Measurements from ENCODE around the gene NTN1. TPM values are rescaled to one million over a fixed set of nuclear protein-coding genes. Genes with fewer than 3 reads are reported as not detected.
"Not testable (repeated sequence)": the region's sequence is repeated elsewhere in the genome, so short reads cannot be mapped to it uniquely, and the experiment has no call there.

Gene NTN1
- total RNA-seq, 1 donor from 2014 or later: under 0.01 TPM

- Histone ChIP-seq H3K27me3 (ENCODE audit: control insufficient read depth, insufficient read depth, low read length) (peaks cover 2% of the 10 kb centered on the region), H3K4me3 (ENCODE audit: low read depth, low read length) (no peak overlapping the region), H3K36me3 (ENCODE audit: control insufficient read depth, insufficient read depth, low read length) (no peaks in the 10 kb centered on the region)
- FAIRE-seq (no peak), DNase-seq (ENCODE audit: low read depth) (no peak)
- no peak for TF ChIP-seq CTCF (IDR thresholded peaks at IDR 0.05; ENCODE audit: insufficient read depth, low read length, severe bottlenecking)
Measured at GRCh38 chr17:9144502-9145249, 123.4 kb downstream of the NTN1 start.

DNA sequence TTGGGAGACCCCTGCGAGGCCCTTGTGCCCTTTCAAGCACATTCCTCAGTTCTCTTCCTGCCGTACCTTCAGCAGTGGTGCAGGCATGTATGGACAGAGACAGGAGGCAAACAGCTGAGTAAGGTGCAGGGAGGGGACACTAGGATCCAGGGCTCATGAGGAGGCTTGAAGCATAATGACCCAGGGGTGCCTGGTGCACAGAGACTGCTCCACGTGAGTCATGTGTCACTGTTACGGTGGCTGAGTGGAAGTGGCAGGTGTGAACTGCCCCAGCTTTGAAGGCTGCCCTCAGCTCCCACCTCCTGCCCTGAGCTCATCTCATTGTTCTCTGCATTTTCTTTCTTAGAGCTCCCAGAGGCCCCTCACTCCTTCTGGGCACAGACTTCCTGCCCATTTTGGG lies 124.8 kb downstream of the NTN1 start:
- DNase-seq (ENCODE audit: low read depth) (peak; percentile 47), FAIRE-seq (no peak)
- Histone ChIP-seq H3K36me3 (ENCODE audit: control insufficient read depth, insufficient read depth, low read length) (no peaks in the 10 kb centered on the region), H3K27me3 (ENCODE audit: control insufficient read depth, insufficient read depth, low read length) (peaks cover 8% of the 10 kb centered on the region), H3K4me3 (ENCODE audit: low read depth, low read length) (no peak overlapping the region)
- TF ChIP-seq CTCF (IDR thresholded peaks at IDR 0.05; ENCODE audit: insufficient read depth, low read length, severe bottlenecking): no peak

DNA sequence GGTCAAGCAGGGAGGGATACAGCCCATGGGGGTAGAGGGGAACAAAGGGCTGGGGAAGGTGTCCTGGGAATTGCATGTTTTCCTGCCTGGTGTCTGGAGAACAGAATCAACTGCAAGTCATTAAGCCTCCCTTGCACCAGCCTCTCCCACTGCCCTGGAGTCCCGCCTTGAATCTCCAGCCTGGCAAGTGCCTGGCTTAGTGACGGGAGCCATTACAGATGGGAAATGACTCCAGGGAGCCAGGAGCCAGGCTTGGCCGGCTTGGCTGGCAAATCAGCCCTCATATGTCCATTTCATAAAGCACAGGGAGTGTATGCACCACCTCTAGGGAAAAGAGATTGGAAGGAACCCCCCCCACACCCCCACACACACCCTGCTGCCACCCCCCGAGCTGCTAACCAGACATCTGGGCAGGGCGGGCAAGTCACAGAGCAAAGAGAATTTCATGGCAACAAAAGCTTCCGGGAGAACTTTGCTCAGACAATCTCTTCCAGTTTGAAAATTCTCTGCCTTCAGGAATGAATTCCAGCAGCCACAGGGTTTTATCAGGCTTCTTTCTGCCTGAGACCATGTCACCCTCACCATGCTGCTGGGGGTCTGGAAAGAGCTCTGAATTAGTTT lies 127.7 kb downstream of the NTN1 start:
- FAIRE-seq (no peak), DNase-seq (ENCODE audit: low read depth) (no peak)
- Histone ChIP-seq H3K27me3 (ENCODE audit: control insufficient read depth, insufficient read depth, low read length) (peaks cover 9% of the 10 kb centered on the region), H3K36me3 (ENCODE audit: control insufficient read depth, insufficient read depth, low read length) (no peaks in the 10 kb centered on the region), H3K4me3 (ENCODE audit: low read depth, low read length) (no peak overlapping the region)
- TF ChIP-seq CTCF (IDR thresholded peaks at IDR 0.05; ENCODE audit: insufficient read depth, low read length, severe bottlenecking): no peak

DNA sequence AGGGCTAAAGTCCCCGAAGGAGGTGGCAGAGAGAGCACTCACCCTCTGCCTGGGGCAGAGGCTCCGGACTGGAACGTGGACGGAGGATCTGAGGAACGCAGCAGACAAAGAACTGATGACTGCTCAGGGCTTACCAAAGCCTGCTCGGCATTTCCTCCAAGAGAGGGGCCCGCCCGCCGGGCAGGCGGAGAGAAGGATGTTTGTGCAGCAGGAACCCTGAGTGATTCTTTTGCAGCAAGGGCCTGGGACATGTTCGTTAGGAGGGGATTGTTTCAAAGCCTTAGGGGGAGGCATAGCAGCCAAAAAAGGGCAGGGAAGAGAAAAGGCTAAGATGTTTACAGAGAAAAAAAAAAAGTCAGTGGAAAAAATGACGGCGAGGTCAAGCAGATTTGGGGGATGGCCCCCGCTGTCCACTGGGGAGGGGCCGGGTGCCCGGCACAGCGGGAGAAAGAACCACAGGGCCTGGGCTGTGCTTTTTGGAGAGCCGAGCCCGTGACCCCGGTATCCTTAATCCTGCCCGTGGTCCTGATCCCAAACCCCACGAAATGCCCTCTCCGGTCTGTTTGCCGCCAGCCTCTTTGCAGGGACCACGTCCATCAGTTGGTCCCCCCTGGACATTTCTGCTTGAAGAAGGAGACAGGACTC lies 129.3 kb downstream of the NTN1 start:
- DNase-seq (ENCODE audit: low read depth) (peak; percentile 18), FAIRE-seq (no peak)
- Histone ChIP-seq H3K27me3 (ENCODE audit: control insufficient read depth, insufficient read depth, low read length) (peaks cover 9% of the 10 kb centered on the region), H3K4me3 (ENCODE audit: low read depth, low read length) (no peak overlapping the region), H3K36me3 (ENCODE audit: control insufficient read depth, insufficient read depth, low read length) (no peaks in the 10 kb centered on the region)
- TF ChIP-seq CTCF (IDR thresholded peaks at IDR 0.05; ENCODE audit: insufficient read depth, low read length, severe bottlenecking): no peak

DNA sequence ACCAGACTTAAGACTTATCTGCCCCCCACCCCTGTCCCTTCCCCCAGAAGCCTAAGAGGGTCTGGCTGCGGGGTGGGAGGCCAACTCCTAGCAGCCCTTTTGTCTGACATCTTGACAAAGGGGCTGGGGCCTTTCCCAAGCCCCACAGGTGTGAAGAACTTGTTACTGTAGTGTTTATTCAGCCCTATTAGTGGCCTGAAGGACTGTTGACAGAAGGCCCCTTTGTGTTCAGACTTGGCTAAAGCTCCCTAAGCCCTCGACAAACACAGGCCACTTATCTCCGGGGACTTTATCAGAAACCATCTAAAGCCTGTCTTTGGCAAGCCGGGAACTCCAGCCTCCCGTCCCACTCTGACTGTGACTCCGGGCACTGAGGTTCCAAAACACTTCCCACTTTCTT lies 129.8 kb downstream of the NTN1 start:
- peaks cover 9% of the 10 kb centered on the region for H3K27me3 ChIP-seq (ENCODE audit: control insufficient read depth, insufficient read depth, low read length)
- no peaks in the 10 kb centered on the region for H3K36me3 ChIP-seq (ENCODE audit: control insufficient read depth, insufficient read depth, low read length)
- FAIRE-seq (no peak), DNase-seq (ENCODE audit: low read depth) (no peak)
- no peak overlapping the region for H3K4me3 ChIP-seq (ENCODE audit: low read depth, low read length)
- no peak for TF ChIP-seq CTCF (IDR thresholded peaks at IDR 0.05; ENCODE audit: insufficient read depth, low read length, severe bottlenecking)

DNA sequence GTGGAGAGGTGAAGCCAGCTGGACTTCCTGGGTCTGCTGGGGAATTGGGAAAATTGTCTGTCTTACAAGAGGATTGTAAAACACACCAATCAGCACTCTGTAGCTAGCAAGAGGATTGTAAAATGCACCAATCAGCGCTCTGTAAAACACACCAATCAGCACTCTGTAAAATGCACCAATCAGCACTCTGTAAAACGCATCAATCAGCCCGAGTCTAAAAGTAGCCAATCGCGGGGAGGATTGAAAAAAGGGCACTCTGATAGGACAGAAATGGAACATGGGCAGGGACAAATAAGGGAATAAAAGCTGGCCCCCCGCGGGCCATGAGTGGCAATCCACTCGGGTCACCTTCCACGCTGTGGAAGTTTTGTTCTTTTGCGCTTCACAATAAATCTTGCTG lies 130.4 kb downstream of the NTN1 start:
- H3K4me3 ChIP-seq (ENCODE audit: low read depth, low read length); DNase-seq (ENCODE audit: low read depth); FAIRE-seq; H3K36me3 ChIP-seq (ENCODE audit: control insufficient read depth, insufficient read depth, low read length); H3K27me3 ChIP-seq (ENCODE audit: control insufficient read depth, insufficient read depth, low read length): not testable (repeated sequence)

Data from bronchial epithelial cell (primary cell).